ENCODE data around the gene MAPK10. TPM values are rescaled to one million over a fixed set of nuclear protein-coding genes. Genes with fewer than 3 reads are reported as not detected.

MAPK10 gene
- total and polyA plus RNA-seq, 4 donors: 3.3 to 109 (median 24.5) TPM

GRCh38 chr4:86048426-86048825 lies 311.4 kb downstream of the MAPK10 start:
- no peaks in the 10 kb centered on the region for H3K4me1 ChIP-seq (ENCODE audit: control insufficient read depth in 5 of 5, insufficient read depth in 5 of 5, low read length in 5 of 5)
- H3K9me3 ChIP-seq (ENCODE audit: control insufficient read depth in 4 of 4, insufficient read depth in 3 of 4, low read length in 3 of 4): no peaks in the 10 kb centered on the region
- no peak overlapping the region for H3K27ac ChIP-seq (ENCODE audit: low read depth in 1 of 2, low read length in 1 of 2)
- DNase-seq (no peak), ATAC-seq (ENCODE audit: insufficient read depth, low FRiP score) (no peak)
- H3K9ac ChIP-seq (ENCODE audit: insufficient read depth in 1 of 2, low read length in 2 of 2): no peak overlapping the region
- 83 to 89% methylated on average over 1 of the region's 1 CpG for WGBS, 2 donors
- H3K4me3 ChIP-seq: no peak overlapping the region
- no peak for TF ChIP-seq CTCF (IDR thresholded peaks at IDR 0.05; ENCODE audit: control extremely low read depth, extremely low read depth)
- H3K27me3 ChIP-seq (ENCODE audit: control insufficient read depth in 3 of 3, insufficient read depth in 3 of 3, low read length in 2 of 3): no peaks in the 10 kb centered on the region
- H3K36me3 ChIP-seq (ENCODE audit: control insufficient read depth in 4 of 4, insufficient read depth in 4 of 4, low read length in 4 of 4): peaks cover 0 to 2% (median 0%) of the 10 kb centered on the region in 4 donors

DNA sequence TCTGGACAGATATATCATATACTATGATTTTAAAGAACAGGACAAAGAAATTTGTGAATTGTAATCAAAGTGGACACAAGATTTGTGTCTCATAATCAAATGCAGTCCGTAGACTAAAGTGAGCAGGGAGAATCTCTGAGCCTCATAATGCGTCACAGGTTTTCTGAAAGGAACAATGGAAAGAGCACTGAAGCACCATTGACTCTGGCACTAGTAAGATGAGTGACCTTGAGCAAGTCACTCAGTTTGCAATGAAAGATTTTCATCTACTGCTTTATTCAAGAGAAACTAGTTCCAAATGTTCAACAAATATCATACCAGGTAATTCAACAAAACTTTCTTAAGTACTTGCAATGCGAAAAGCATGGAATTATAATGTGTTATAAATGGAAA lies 315.3 kb downstream of the MAPK10 start:
- H3K36me3 ChIP-seq (ENCODE audit: control insufficient read depth in 4 of 4, insufficient read depth in 4 of 4, low read length in 4 of 4): peaks cover 0 to 4% (median 0%) of the 10 kb centered on the region in 4 donors
- no peaks in the 10 kb centered on the region for H3K9me3 ChIP-seq (ENCODE audit: control insufficient read depth in 4 of 4, insufficient read depth in 3 of 4, low read length in 3 of 4)
- H3K27me3 ChIP-seq (ENCODE audit: control insufficient read depth in 3 of 3, insufficient read depth in 3 of 3, low read length in 2 of 3): no peaks in the 10 kb centered on the region
- no peaks in the 10 kb centered on the region for H3K4me1 ChIP-seq (ENCODE audit: control insufficient read depth in 5 of 5, insufficient read depth in 5 of 5, low read length in 5 of 5)
- H3K9ac ChIP-seq (ENCODE audit: insufficient read depth in 1 of 2, low read length in 2 of 2): no peak overlapping the region
- no peak overlapping the region for H3K27ac ChIP-seq (ENCODE audit: low read depth in 1 of 2, low read length in 1 of 2)
- WGBS, 2 donors: 68% methylated on average over 3 of the region's 3 CpGs
- DNase-seq: no peak
- no peak for ATAC-seq (ENCODE audit: insufficient read depth, low FRiP score)
- H3K4me3 ChIP-seq: no peak overlapping the region
- no peak for TF ChIP-seq CTCF (IDR thresholded peaks at IDR 0.05; ENCODE audit: control extremely low read depth, extremely low read depth)

GRCh38 chr4:86043755-86044592 lies 315.9 kb downstream of the MAPK10 start:
- no peaks in the 10 kb centered on the region for H3K27me3 ChIP-seq (ENCODE audit: control insufficient read depth in 3 of 3, insufficient read depth in 3 of 3, low read length in 2 of 3)
- H3K27ac ChIP-seq (ENCODE audit: low read depth in 1 of 2, low read length in 1 of 2): no peak overlapping the region
- H3K4me1 ChIP-seq (ENCODE audit: control insufficient read depth in 5 of 5, insufficient read depth in 5 of 5, low read length in 5 of 5): peaks cover 0 to 3% (median 0%) of the 10 kb centered on the region in 5 donors
- H3K9me3 ChIP-seq (ENCODE audit: control insufficient read depth in 4 of 4, insufficient read depth in 3 of 4, low read length in 3 of 4): no peaks in the 10 kb centered on the region
- ATAC-seq (ENCODE audit: insufficient read depth, low FRiP score) (peak; percentile 58), DNase-seq (peak; percentile 32 to 79 (median 78))
- no peak overlapping the region for H3K4me3 ChIP-seq
- 20 to 26% methylated on average over 8 of the region's 8 CpGs for WGBS, 2 donors
- TF ChIP-seq CTCF (IDR thresholded peaks at IDR 0.05; ENCODE audit: control extremely low read depth, extremely low read depth): peak; percentile 21
- H3K36me3 ChIP-seq (ENCODE audit: control insufficient read depth in 4 of 4, insufficient read depth in 4 of 4, low read length in 4 of 4): peaks cover 0 to 4% (median 0%) of the 10 kb centered on the region in 4 donors
- no peak overlapping the region for H3K9ac ChIP-seq (ENCODE audit: insufficient read depth in 1 of 2, low read length in 2 of 2)
